IPS-18a (cell line): ENCODE data around the gene PLAC8.
"Not testable (repeated sequence)": the region's sequence is repeated elsewhere in the genome, so short reads cannot be mapped to it uniquely, and the experiment has no call there.

ENCODE experiments used
- H3K27ac ChIP-seq: one replicate; pipeline ENCODE4 v1.5.1; 2013; ENCODE audit warnings: low read length
- H3K27me3 ChIP-seq: one replicate; pipeline ENCODE4 v1.6.1; 2013; ENCODE audit warnings: mild to moderate bottlenecking, low read length; ENCODE audit not compliant: control insufficient read depth, insufficient read depth
- H3K36me3 ChIP-seq: one replicate; pipeline ENCODE4 v1.6.1; 2013; ENCODE audit warnings: low read depth, low read length; ENCODE audit not compliant: control insufficient read depth
- H3K4me1 ChIP-seq: one replicate; pipeline ENCODE4 v1.6.1; 2013; ENCODE audit warnings: low read depth, low read length; ENCODE audit not compliant: control insufficient read depth
- H3K4me3 ChIP-seq: one replicate; pipeline ENCODE4 v1.5.1; 2013; ENCODE audit warnings: low read length
- H3K9ac ChIP-seq: one replicate; pipeline ENCODE4 v1.6.1; 2013; ENCODE audit warnings: mild to moderate bottlenecking, low read length, moderate library complexity
- H3K9me3 ChIP-seq: one replicate; pipeline ENCODE4 v1.6.1; 2013; ENCODE audit warnings: low read depth, low read length; ENCODE audit not compliant: control insufficient read depth

Gene PLAC8

DNA sequence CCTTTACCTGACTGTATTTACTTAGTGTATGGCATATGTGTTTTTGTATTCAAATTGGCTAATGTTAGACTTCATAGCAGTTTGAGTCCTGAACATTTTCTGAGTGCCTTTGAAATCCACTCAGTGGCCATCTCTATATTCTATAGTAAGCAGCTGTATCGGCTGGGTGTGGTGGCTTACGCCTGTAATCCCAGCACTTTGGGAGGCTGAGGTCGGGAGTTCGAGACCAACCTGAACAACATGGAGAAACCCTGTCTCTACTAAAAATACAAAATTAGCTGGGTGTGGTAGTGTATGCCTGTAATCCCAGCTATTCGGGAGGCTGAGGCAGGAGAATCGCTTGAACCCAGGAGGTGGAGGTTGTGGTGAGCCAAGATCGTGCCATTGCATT is 2.8 kb downstream of the PLAC8 start:
- not testable (repeated sequence) for H3K36me3 ChIP-seq, H3K9ac ChIP-seq, H3K9me3 ChIP-seq, H3K4me3 ChIP-seq, H3K27ac ChIP-seq
- peaks cover 24% of the 10 kb centered on the region for H3K4me1 ChIP-seq
- H3K27me3 ChIP-seq: peaks cover 13% of the 10 kb centered on the region

DNA sequence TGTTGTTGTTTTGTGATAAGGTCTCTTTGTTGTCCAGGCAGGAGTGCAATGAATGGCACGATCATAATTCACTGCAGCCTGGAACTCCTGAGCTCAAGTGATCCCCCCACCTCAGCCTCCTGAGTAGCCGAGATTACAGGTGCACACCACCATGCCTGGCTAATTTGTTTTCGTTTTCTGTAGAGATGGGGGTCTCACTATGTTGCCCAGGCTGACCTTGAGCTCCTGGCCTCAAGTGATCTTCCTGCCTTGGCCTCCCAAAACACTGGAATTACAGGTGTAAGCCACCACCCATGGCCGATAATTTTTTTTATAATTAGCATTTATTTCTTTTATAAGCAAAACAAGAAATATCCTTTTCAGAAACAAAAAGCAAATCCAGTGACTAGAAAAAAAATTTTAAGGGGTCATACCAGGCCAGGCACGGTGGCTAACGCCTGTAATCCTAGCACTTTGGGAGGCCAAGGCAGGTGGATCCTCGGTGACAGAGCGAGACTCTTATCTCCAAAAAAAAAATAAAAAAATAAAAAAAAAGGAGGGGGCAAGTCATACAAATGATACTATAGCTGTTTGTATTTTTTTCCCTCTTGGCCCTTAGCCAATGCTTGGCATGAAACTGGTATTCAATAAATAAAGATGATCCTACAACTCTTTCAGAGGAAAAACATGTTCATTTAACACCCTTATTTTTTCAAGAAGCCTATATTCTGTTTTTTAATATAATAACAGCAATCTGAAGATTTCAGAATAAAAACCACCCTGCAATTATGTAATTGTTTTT is 3.4 kb downstream of the PLAC8 start:
- Histone ChIP-seq H3K4me3 (no peak overlapping the region), H3K9ac (no peak overlapping the region), H3K4me1 (peaks cover 23% of the 10 kb centered on the region), H3K9me3 (no peaks in the 10 kb centered on the region), H3K36me3 (no peaks in the 10 kb centered on the region), H3K27me3 (peaks cover 13% of the 10 kb centered on the region), H3K27ac (no peak overlapping the region)

DNA sequence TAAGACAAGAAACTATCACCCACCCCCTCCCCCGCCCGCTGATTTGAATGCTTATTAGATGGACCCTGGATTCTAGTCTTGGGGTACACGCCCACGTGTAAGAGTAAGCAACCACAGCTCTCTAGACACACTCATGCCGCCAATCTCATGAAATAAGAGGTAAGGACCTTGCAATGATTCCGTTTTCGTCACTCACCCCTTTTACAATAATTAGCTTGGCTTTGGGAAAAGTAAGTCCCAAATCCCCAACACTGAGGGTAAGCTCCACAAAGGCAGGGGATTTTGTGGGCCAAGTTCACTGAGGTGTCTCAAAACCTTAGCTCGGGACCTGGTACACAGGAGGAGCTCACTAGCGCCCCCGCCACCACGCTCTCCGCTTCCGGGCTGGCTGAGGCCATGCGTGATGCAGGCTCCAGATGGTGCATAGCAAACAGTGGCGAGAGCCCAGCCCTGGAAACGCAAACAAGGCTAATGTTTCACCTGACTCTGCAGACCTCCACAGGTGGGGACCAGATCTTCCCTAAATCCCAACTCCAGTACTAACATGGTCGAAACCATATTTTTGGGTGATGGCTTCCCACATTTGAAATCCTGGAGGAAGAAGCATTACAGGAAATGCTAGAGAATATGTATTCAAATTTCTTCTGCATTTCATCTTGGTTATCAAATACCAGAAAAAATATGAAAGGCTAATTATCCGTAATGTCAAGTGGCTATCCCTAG is 4.1 kb downstream of the PLAC8 start:
- H3K27ac ChIP-seq: no peak overlapping the region
- no peaks in the 10 kb centered on the region for H3K9me3 ChIP-seq
- H3K27me3 ChIP-seq: peaks cover 13% of the 10 kb centered on the region

DNA sequence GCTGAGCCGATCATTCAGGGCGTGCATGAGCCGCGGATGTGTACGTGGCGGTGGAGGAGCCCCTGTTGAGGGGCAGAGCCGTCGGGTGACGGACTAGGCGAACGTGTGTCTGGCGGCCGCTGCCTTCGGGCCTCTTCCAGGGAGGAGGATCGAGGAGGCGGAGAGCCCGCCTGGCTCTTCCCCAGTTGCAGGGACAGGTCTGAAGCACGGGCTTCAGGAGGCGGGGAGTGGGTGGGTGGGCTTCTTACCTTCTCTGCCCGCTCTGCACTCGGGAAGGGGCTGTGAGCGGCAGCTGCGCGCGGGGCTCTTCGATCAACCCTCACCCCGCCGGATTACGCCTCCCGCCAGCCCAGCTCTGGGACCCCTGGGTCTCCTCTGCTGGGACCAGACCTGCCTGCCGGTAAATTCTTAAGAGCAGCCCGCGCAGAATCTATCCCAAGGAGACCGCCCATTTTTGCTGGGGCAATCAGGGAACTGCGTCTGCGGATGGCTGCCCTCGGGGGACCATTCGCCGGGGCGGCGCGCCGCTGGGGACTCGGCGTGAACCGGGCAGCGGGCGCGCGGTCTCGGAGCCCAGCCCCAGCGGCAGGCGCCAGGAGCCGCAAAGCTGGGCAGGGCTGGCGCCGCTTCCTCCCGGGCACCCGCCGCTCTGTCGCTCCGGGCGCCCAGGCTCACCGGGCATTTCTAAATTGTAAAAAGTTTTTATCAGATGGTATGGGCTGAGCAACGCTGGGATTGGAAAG is 4.9 kb downstream of the PLAC8 start:
- Histone ChIP-seq H3K27me3 (peaks cover 13% of the 10 kb centered on the region), H3K27ac (no peak overlapping the region), H3K4me1 (peaks cover 11% of the 10 kb centered on the region), H3K36me3 (no peaks in the 10 kb centered on the region), H3K4me3 (peak overlapping the region; percentile 58), H3K9me3 (no peaks in the 10 kb centered on the region), H3K9ac (peak overlapping the region; percentile 45)

More for the DNA sequence above, 4.1 kb downstream of the PLAC8 start:
- H3K9ac ChIP-seq: peak overlapping the region; percentile 45
- no peaks in the 10 kb centered on the region for H3K36me3 ChIP-seq
- H3K4me3 ChIP-seq: peak overlapping the region; percentile 58
- peaks cover 18% of the 10 kb centered on the region for H3K4me1 ChIP-seq

DNA sequence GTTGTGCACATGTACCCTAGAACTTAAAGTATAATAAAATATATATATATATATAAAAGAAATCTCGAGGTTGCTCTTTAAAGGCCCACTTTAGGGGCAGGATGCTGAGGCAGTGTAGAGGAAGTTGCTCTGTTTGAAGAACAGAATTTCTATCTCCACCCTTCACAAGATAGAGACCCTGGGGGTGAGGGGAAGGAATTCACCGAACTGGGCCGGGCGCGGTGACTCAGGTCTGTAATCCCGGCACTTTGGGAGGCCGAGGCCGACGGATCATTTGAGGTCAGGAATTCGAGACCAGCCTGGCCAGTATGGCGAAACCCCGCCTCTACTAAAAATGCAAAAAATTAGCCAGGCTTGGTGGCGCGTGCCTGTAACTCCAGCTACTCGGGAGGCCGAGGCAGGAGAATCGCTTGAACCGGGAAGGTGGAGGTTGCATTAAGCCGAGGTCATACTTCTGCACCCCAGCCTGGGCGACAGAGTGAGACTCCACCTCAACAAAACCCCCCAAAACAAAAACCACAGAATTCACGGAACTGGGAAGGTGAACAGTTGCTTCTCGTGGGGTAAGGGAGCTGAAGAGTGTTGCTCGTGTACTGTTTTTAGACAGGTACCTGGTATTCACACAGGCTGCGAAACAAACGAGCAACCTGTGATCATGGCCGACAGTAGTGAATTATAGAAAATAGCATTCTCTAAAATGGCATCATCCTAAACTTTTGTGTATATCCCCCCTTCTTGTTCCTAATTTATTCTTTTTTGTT is 6.2 kb downstream of the PLAC8 start:
- Histone ChIP-seq H3K27ac (no peak overlapping the region), H3K9me3 (no peaks in the 10 kb centered on the region), H3K4me3 (no peak overlapping the region), H3K9ac (no peak overlapping the region), H3K27me3 (peaks cover 13% of the 10 kb centered on the region), H3K36me3 (no peaks in the 10 kb centered on the region), H3K4me1 (peaks cover 8% of the 10 kb centered on the region)

DNA sequence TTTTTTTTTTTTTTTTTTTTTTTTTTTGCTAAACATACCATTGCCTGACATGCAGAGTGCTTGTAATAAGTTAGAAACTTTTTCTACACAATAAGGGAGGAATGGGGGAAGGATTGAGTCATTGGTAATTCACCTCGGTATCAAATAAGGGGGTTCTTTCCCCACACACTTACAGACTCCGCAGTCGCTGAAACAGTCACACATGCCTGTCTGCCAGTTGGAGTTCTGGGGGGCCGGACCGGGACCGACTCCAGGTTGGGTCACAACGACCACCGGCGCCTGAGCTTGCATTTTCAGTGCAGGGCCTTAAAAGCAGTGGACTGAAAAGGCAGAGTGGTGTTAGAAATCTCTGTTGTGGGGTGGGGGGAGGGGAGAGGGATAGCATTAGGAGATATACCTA is 6.9 kb downstream of the PLAC8 start:
- Histone ChIP-seq H3K36me3 (no peaks in the 10 kb centered on the region), H3K27ac (no peak overlapping the region), H3K9me3 (no peaks in the 10 kb centered on the region), H3K27me3 (peaks cover 13% of the 10 kb centered on the region), H3K4me1 (peaks cover 8% of the 10 kb centered on the region), H3K4me3 (no peak overlapping the region), H3K9ac (no peak overlapping the region)

DNA sequence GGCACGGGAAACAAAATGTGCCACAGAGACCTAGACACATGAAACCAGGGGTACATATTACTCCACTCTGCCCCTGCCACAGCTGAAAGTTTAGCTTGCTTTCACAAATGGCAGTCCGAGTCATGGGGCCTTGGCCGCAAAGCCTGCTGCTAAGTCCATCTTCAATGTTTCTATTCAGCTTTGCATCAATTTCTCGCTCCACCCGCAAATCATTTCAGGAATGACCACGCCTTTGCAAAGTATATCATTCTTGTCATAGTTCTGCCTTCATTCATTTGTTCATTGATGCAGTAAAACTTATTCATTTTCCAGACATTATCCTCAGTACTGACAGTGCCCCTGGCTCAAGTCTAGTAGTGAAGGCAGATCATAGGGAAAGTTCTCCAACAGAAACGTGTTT is 9.5 kb downstream of the PLAC8 start:
- Histone ChIP-seq H3K36me3 (no peaks in the 10 kb centered on the region), H3K9ac (no peak overlapping the region)

DNA sequence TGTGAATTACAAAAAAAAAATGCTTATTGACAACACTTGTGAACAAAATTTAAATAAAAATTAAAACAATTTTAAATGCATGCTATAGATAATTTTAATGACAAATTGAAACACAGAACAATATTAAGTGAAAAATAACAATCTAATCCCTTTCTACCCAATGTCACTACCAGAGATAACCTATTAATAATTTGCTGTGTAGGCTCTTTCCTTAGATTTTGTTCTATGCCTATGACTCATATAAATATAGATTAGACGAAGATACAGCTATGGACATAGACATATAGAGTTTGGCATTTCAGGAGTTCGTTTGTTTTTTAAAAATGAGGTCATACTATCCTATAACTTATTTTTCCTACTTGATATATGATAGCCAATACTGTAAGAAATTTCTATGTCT is 18.1 kb downstream of the PLAC8 start:
- no peaks in the 10 kb centered on the region for H3K9me3 ChIP-seq
- H3K27ac ChIP-seq: no peak overlapping the region
- H3K4me3 ChIP-seq: no peak overlapping the region
- no peaks in the 10 kb centered on the region for H3K36me3 ChIP-seq
- H3K4me1 ChIP-seq: no peaks in the 10 kb centered on the region
- no peaks in the 10 kb centered on the region for H3K27me3 ChIP-seq
- no peak overlapping the region for H3K9ac ChIP-seq

More for the DNA sequence above, 9.5 kb downstream of the PLAC8 start:
- H3K4me1 ChIP-seq: no peaks in the 10 kb centered on the region
- H3K27ac ChIP-seq: no peak overlapping the region
- no peak overlapping the region for H3K4me3 ChIP-seq
- no peaks in the 10 kb centered on the region for H3K9me3 ChIP-seq
- H3K27me3 ChIP-seq: peaks cover 13% of the 10 kb centered on the region

DNA sequence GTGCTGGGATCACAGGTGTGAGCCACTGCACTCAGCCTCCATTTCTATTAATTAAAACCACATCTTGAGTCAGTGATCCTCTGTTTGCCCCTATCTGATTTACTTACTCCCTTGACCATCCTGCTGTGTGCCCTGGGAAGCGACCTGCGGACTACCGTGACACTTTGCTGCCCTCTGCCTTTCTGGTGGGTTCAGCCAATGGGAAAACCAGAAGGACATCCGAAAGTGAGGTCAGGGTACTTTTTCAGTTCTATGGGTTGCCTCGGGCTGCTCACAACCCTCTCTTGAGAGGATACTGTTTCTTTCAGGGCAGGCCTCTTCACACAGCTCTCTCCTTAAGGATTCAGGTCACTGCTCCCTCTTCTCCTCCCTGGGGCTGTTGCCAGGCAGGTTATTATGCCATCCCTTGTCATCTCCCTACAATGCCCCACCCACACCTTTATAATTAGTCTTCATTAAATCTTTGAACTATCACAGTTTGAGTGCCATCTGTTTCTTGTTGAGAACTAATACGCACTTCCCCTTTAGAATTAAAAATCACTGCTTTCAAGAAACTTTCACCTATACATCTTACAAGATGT is 21.4 kb downstream of the PLAC8 start:
- no peaks in the 10 kb centered on the region for H3K9me3 ChIP-seq
- H3K4me1 ChIP-seq: no peaks in the 10 kb centered on the region
- no peak overlapping the region for H3K27ac ChIP-seq
- no peaks in the 10 kb centered on the region for H3K27me3 ChIP-seq
- H3K36me3 ChIP-seq: no peaks in the 10 kb centered on the region
- H3K4me3 ChIP-seq: no peak overlapping the region
- no peak overlapping the region for H3K9ac ChIP-seq

DNA sequence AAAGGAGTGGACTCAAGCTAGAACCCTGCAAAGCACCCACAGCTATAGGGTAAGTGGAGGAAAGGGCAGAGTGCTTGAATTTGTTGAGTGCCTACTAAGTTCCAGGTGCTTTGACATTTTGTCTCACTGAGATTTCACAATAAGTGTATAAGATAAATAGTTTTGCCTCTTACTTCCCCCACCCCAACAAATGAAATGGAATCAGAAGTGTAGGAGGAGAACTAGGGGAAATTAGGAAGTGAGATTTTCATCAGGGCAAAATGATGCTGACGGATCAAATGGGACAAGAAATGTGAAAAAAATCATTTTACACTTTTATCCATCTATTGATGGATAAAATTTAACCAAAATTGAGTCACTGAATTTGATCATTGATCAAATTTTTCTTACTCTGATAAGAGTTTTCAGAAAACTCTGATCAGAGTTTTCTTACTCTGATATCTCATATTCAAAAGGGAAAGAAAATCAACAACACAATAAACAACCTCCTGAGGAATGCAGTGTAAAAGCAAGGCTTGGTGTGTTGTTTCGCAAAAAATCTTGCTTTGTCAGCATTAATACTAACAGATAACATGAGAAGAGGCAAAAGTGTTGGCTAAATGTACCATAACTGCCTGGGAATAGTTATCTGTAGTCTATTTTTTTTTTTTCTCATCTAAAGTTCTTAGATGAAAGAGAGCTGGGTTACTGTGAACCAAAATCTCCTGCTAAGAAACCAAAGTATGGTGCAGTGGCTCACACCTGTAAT is 24.9 kb downstream of the PLAC8 start:
- Histone ChIP-seq H3K4me1 (no peaks in the 10 kb centered on the region), H3K27me3 (no peaks in the 10 kb centered on the region), H3K9me3 (no peaks in the 10 kb centered on the region), H3K4me3 (no peak overlapping the region), H3K9ac (no peak overlapping the region), H3K27ac (no peak overlapping the region), H3K36me3 (no peaks in the 10 kb centered on the region)
